PC-9 (cell line): ENCODE measurements around the gene CDK6.

Experiments used
- EZH2 ChIP-seq: fragments of 200-600 bp; sonication (generic); IDR thresholded peaks from 2 replicates; pipeline ENCODE4 v1.8.0; 2017; ENCODE audit warnings: antibody characterized with exemption, low read depth
- TF ChIP-seq, protein P1 (sequence below): fragments of 200-600 bp; sonication (generic); conservative IDR thresholded peaks from 2 replicates; pipeline ENCODE4 v1.6.1; 2017; ENCODE audit warnings: mixed run types, antibody characterized with exemption, mild to moderate bottlenecking, moderate library complexity

DNA sequence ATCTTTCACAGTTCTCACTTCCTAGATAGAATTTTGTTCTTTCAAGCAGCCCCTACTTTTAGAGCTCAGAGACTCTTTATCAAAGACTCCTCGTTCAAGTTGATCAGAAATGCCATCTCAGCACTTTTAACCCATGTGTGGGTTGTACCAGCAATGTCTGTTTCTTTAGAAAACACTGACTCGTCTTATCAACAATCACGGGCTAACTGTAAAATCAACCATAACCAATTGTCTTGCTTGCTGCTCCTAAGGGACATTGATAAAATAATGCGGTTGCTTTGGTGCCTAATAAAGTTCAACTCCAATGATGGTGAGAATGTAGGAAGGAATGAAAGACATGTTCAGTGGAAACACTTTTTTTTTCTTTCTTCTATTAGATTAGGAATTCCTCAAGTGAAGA, 12.9 kb upstream of the CDK6 start:
- TF ChIP-seq, protein P1, sequence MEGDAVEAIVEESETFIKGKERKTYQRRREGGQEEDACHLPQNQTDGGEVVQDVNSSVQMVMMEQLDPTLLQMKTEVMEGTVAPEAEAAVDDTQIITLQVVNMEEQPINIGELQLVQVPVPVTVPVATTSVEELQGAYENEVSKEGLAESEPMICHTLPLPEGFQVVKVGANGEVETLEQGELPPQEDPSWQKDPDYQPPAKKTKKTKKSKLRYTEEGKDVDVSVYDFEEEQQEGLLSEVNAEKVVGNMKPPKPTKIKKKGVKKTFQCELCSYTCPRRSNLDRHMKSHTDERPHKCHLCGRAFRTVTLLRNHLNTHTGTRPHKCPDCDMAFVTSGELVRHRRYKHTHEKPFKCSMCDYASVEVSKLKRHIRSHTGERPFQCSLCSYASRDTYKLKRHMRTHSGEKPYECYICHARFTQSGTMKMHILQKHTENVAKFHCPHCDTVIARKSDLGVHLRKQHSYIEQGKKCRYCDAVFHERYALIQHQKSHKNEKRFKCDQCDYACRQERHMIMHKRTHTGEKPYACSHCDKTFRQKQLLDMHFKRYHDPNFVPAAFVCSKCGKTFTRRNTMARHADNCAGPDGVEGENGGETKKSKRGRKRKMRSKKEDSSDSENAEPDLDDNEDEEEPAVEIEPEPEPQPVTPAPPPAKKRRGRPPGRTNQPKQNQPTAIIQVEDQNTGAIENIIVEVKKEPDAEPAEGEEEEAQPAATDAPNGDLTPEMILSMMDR, result no peak
- TF ChIP-seq EZH2, result no peak
